Kidney epithelial cell (primary cell): ENCODE measurements around the gene MBD3. TPM values are rescaled to one million over a fixed set of nuclear protein-coding genes. Genes with fewer than 3 reads are reported as not detected.

ENCODE experiments used
- DNase-seq: peaks from one replicate; pipeline ENCODE4 v3.0.0-alpha.2; 2010; ENCODE audit warnings: low read depth
- H3K27me3 ChIP-seq: 2 replicates; pipeline ENCODE4 v1.6.0; 2011; ENCODE audit warnings: low read length; ENCODE audit not compliant: control insufficient read depth, insufficient read depth
- H3K36me3 ChIP-seq: 2 replicates; pipeline ENCODE4 v1.5.1; 2011; ENCODE audit warnings: low read length; ENCODE audit not compliant: control insufficient read depth, insufficient read depth
- H3K4me3 ChIP-seq: 2 replicates; pipeline ENCODE4 v1.5.1; 2011; ENCODE audit warnings: low read depth, mild to moderate bottlenecking, control low read depth, low read length
- total RNA-seq: library from RNA; depleted of rRNA; stranded (reverse); fragments of >200 nt; gene quantifications from 2 replicates; pipeline ENCODE4 v1.2.3, GENCODE V29; 2015
- TF ChIP-seq, protein P1 (sequence below): IDR thresholded peaks from 2 replicates; pipeline ENCODE4 v1.5.1; 2011; ENCODE audit warnings: mild to moderate bottlenecking, moderate library complexity, low read length, control low read depth, inconsistent platforms; ENCODE audit not compliant: insufficient read depth, poor library complexity, severe bottlenecking

Gene MBD3
- total RNA-seq, 1 donor from 2014 or later, result 118 TPM

DNA sequence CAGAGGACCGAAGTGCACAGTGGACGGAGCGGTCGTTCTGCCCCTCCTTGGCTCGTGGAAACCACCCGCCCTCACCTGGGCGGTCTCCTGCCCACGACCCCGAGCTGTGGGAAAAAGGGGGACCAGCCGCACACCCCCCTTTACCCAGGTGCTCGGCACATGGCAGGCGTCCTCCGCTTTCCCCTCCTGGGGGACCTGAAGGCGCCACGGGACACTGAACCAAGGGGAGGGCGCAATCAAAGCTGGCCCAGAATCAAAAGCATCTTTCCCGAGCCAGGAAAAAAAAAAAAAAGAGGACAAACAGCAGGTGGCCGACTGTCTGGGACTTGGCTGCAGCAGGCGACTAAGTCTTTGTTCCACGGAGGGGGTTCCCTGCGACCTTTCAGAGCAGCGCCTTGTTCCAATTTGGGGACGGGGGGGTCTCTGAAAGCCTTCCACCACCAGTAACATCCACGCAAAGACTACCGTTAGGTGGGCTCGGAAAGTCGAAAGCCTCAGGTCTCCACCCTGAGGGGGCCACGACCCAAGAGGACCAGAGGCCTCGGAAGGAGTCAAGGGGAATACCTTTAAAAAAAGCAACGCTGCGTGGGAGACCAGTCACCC lies 1.1 kb downstream of the MBD3 start:
- no peak for DNase-seq
- TF ChIP-seq, protein P1, sequence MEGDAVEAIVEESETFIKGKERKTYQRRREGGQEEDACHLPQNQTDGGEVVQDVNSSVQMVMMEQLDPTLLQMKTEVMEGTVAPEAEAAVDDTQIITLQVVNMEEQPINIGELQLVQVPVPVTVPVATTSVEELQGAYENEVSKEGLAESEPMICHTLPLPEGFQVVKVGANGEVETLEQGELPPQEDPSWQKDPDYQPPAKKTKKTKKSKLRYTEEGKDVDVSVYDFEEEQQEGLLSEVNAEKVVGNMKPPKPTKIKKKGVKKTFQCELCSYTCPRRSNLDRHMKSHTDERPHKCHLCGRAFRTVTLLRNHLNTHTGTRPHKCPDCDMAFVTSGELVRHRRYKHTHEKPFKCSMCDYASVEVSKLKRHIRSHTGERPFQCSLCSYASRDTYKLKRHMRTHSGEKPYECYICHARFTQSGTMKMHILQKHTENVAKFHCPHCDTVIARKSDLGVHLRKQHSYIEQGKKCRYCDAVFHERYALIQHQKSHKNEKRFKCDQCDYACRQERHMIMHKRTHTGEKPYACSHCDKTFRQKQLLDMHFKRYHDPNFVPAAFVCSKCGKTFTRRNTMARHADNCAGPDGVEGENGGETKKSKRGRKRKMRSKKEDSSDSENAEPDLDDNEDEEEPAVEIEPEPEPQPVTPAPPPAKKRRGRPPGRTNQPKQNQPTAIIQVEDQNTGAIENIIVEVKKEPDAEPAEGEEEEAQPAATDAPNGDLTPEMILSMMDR, result no peak
- Histone ChIP-seq H3K36me3 (no peaks in the 10 kb centered on the region), H3K27me3 (no peaks in the 10 kb centered on the region), H3K4me3 (peak overlapping the region; percentile 94)

DNA sequence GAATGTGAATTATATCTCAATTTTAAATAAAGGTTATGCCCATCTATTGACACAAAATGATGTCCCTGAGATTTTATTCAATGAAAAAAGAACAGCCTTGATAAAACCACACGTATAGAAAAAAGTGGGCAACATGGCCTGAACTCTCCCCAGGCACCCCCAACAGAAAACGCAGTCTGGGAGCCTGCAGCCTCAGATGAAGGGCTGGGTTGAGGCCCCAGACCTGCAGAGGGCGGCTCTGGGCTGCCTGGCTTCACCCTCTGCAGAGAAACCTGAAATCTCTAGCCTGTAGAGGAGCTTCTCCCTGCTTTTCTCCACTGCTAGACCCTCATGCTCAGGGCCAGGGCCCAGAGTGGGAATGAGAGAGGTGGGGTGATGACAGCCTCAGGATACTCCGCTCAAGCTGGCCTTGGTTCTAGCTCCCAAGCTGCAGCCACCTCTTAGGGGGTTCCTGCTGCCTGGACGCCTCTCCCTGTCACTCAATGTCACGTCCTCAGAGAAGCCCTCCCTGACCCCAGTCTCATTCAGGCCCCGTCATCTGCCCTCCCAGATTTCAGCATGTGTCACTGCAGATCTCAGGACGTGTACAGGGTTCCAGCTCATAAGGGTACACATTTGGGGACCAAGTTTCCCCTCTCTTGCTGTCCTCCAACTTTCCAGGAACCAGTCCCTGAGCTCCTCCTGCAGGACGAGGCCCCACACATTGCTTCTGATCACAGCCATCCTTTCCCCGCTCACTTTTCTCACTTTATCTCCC lies 1.8 kb downstream of the MBD3 start:
- Histone ChIP-seq H3K36me3 (no peaks in the 10 kb centered on the region), H3K27me3 (no peaks in the 10 kb centered on the region), H3K4me3 (peak overlapping the region; percentile 94)
- TF ChIP-seq, protein P1, result peak; percentile 59
- no peak for DNase-seq

DNA sequence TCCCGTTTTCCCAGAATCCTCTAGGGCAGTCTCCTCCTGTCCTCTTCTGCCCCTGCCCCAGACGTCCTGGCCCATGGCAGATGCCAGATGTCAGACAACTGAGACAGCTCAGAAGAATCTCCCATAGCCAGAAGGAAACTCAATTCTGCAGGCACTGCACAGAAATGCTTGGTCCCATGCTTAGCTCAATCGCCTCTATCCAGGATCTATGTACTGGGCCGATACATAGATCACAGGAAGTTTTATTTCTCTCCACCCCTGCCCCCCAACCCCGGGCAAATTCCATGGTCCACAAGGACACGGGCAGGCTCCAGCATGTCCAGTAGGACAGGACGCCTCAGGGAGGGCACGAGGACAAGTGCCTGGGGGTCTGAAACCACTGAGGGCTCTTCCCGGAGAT lies 4.8 kb downstream of the MBD3 start:
- no peak for DNase-seq
- Histone ChIP-seq H3K4me3 (no peak overlapping the region), H3K27me3 (no peaks in the 10 kb centered on the region)

DNA sequence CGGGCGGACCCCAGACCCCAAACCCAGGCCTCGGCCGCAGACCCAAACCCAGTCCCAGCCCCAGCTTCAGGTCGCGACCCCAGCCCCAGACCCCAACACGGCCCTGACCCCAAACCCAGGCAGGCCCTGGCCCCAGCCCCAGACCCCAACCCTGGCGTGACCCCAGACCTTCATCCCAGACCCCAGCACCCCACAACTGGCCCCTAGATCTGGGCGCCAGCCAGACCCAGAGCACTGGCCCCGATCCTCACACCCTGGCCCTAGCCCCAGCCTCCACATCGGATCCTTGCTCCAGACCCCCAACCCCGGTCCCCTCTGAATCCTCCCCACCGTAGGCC lies 7.5 kb downstream of the MBD3 start:
- no peak for DNase-seq
- H3K4me3 ChIP-seq, result no peak overlapping the region
- peaks cover 1% of the 10 kb centered on the region for H3K36me3 ChIP-seq
- TF ChIP-seq, protein P1, result no peak
- H3K27me3 ChIP-seq, result no peaks in the 10 kb centered on the region

More for the DNA sequence above, 4.8 kb downstream of the MBD3 start:
- TF ChIP-seq, protein P1, result no peak
- H3K36me3 ChIP-seq, result no peaks in the 10 kb centered on the region

DNA sequence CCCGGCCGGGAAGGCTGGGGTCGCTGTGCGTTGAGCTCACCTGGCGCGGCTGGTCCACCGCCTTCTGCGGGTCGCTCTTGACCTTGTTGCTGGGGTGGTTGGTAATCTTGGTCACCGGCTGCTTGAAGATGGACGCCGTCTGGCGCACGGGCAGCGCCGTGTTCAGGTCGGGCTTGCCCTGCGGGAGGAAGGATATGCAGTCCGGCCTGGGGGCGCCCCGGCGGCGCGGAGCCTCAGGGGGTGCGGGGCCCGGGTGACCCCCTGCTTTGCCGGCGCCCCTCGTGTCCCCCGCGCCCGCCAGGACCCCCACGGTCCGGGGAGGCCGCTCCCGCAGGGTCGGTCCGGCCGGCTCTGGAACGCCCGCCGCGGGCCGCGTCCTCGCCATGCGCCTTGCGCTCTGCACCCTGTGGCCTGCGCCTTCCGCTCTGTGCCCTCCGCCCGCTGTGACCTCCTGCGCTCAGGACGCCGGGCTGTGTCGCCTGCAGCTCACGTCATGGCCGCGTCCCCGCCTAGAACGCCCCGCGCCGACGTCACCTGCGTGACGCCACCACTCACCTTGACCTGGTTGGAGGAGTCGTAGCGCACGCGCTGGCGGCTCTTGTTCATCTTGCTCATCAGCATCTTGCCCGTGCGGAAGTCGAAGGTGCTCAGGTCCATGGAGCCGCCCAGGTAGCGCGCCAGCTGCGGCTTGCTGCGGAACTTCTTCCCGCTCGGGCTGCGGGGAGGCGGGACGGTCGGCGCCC lies 8.0 kb downstream of the MBD3 start:
- Histone ChIP-seq H3K4me3 (no peak overlapping the region), H3K36me3 (peaks cover 1% of the 10 kb centered on the region), H3K27me3 (no peaks in the 10 kb centered on the region)
- no peak for DNase-seq
- TF ChIP-seq, protein P1, result no peak
